ENCODE results near the gene RESP18.

DNA sequence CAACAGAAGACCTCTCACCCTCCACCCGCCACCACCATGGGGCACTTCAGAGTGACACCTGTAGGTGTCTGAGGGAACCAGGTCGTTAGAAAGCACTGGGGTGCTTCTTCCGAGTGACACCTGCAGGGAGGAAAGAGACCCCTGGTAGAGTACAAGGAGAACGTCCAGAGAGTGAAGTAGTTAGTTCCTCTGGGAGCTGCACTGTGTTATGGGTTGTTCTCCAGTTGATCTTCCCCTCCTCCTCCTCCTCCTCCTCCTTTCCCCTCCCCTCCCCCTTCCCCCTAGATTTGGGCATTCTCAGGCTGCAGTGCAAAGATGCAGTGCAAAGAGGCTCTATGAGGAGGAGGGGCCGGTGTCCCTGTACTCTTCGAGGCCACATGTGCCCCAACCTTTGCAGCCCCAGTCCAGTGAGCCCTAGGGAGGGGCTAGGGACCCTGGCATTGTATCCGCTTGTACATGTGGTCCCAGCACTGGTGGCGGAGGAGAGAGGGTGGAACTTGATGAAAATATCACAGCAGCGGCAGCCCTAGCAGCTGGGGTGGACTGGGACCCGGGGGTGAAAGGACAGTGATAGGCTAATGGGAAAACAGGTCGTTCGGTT is 52.5 kb downstream of the RESP18 start:
- TF ChIP-seq POLR2A (IDR thresholded peaks at IDR 0.05; ENCODE audit: low read depth, low read length) (no peak), TAF1 (IDR thresholded peaks at IDR 0.05; ENCODE audit: borderline replicate concordance, low read depth, low read length) (no peak)
